MM.1S (cell line): ENCODE data around the gene TOR3A.
A peak's percentile ranks its signal among the peaks of the same experiment; 100 is the strongest.

Experiments used
- DNase-seq: peaks from one replicate; pipeline ENCODE4 v3.0.0-alpha.2; 2015
- H2AFZ ChIP-seq: fragments of 300-600 bp; sonication (generic); 2 replicates; pipeline ENCODE4 v1.6.0; 2016; ENCODE audit warnings: antibody characterized with exemption, low read length
- H3F3A ChIP-seq: fragments of 300-600 bp; sonication (generic); 2 replicates; pipeline ENCODE4 v1.6.1; 2016; ENCODE audit warnings: mild to moderate bottlenecking, antibody characterized with exemption, low read length, moderate library complexity, mixed read lengths; ENCODE audit not compliant: insufficient read depth
- H3K27ac ChIP-seq: fragments of 300-600 bp; sonication (generic); 2 replicates; pipeline ENCODE4 v1.5.1; 2016; ENCODE audit warnings: mild to moderate bottlenecking, low read length
- H3K27me3 ChIP-seq: fragments of 300-600 bp; sonication (generic); replicated peaks from 2 replicates; pipeline ENCODE4 v1.6.0; 2016; ENCODE audit warnings: low read length; ENCODE audit not compliant: insufficient read depth
- H3K36me3 ChIP-seq: fragments of 300-600 bp; sonication (generic); replicated peaks from 2 replicates; pipeline ENCODE4 v1.6.1; 2016; ENCODE audit warnings: mild to moderate bottlenecking, low read length, mixed read lengths; ENCODE audit not compliant: insufficient read depth
- H3K4me1 ChIP-seq: fragments of 300-600 bp; sonication (generic); 2 replicates; pipeline ENCODE4 v1.6.1; 2016; ENCODE audit warnings: low read length, mixed read lengths
- H3K4me2 ChIP-seq: fragments of 300-600 bp; sonication (generic); 2 replicates; pipeline ENCODE4 v1.6.0; 2016; ENCODE audit warnings: low read depth, low read length
- H3K4me3 ChIP-seq: fragments of 300-600 bp; sonication (generic); 2 replicates; pipeline ENCODE4 v1.5.1; 2016; ENCODE audit warnings: low read length, mixed read lengths
- H3K79me2 ChIP-seq: fragments of 300-600 bp; sonication (generic); 2 replicates; pipeline ENCODE4 v1.6.1; 2016; ENCODE audit warnings: mixed run types, low read length, mixed read lengths
- H3K9ac ChIP-seq: fragments of 300-600 bp; sonication (generic); 2 replicates; pipeline ENCODE4 v1.6.1; 2016; ENCODE audit warnings: low read length, mixed read lengths
- H3K9me2 ChIP-seq: fragments of 300-600 bp; sonication (generic); replicated peaks from 2 replicates; pipeline ENCODE4 v1.6.1; 2016; ENCODE audit warnings: mild to moderate bottlenecking, low read length, mixed read lengths; ENCODE audit not compliant: insufficient read depth
- H3K9me3 ChIP-seq: fragments of 300-600 bp; sonication (generic); replicated peaks from 2 replicates; pipeline ENCODE4 v1.6.1; 2016; ENCODE audit warnings: mild to moderate bottlenecking, low read length, mixed read lengths; ENCODE audit not compliant: insufficient read depth
- H4K20me1 ChIP-seq: fragments of 300-600 bp; sonication (generic); 2 replicates; pipeline ENCODE4 v1.6.1; 2016; ENCODE audit warnings: mild to moderate bottlenecking, low read length, moderate library complexity, mixed read lengths; ENCODE audit not compliant: insufficient read depth
- CTCF ChIP-seq: fragments of 300-600 bp; sonication (generic); IDR thresholded peaks from 2 replicates; pipeline ENCODE4 v1.5.1; 2016; ENCODE audit warnings: antibody characterized with exemption, low read length, mixed read lengths
- EZH2 ChIP-seq: fragments of 300-600 bp; sonication (generic); optimal IDR thresholded peaks from 2 replicates; pipeline ENCODE3; 2017; ENCODE audit warnings: low read depth, mild to moderate bottlenecking, antibody characterized with exemption, low read length, mixed read lengths
- EZH2phosphoT487 ChIP-seq: fragments of 300-600 bp; sonication (generic); IDR thresholded peaks from 2 replicates; pipeline ENCODE4 v1.6.1; 2018; ENCODE audit warnings: antibody characterized with exemption, low read length

Gene TOR3A

GRCh38 chr1:179082333-179082998 is 596 bp downstream of the TOR3A start:
- no peak for TF ChIP-seq EZH2
- peak; percentile 7; the same call in 1 of the 2 replicates for TF ChIP-seq CTCF
- H3K4me2 ChIP-seq: peak overlapping the region; percentile 99
- peak overlapping the region; percentile 32 for H2AFZ ChIP-seq
- H3K79me2 ChIP-seq: peaks cover 58% of the 10 kb centered on the region
- peak overlapping the region; percentile 99 for H3K9ac ChIP-seq
- DNase-seq: peak; percentile 50
- no peaks in the 10 kb centered on the region for H4K20me1 ChIP-seq
- peaks cover 45% of the 10 kb centered on the region for H3F3A ChIP-seq
- peak overlapping the region; percentile 93 for H3K27ac ChIP-seq
- peaks cover 22% of the 10 kb centered on the region for H3K36me3 ChIP-seq
- no peaks in the 10 kb centered on the region for H3K9me3 ChIP-seq
- peaks cover 44% of the 10 kb centered on the region for H3K4me1 ChIP-seq
- H3K9me2 ChIP-seq: no peaks in the 10 kb centered on the region
- H3K27me3 ChIP-seq: no peaks in the 10 kb centered on the region
- peak overlapping the region; percentile 99 for H3K4me3 ChIP-seq

- peak overlapping the region; percentile 99 for H3K9ac ChIP-seq
- peaks cover 50% of the 10 kb centered on the region for H3F3A ChIP-seq
- no peaks in the 10 kb centered on the region for H3K9me3 ChIP-seq
- H2AFZ ChIP-seq: peak overlapping the region; percentile 20; the same call in 1 of the 2 replicates
- TF ChIP-seq CTCF (no peak), EZH2phosphoT487 (no peak), EZH2 (no peak)
- no peaks in the 10 kb centered on the region for H3K9me2 ChIP-seq
- no peaks in the 10 kb centered on the region for H3K27me3 ChIP-seq
- H3K4me1 ChIP-seq: peaks cover 49% of the 10 kb centered on the region
- peaks cover 27% of the 10 kb centered on the region for H3K36me3 ChIP-seq
- H3K79me2 ChIP-seq: peaks cover 63% of the 10 kb centered on the region
- peak overlapping the region; percentile 93 for H3K27ac ChIP-seq
- no peaks in the 10 kb centered on the region for H4K20me1 ChIP-seq
- DNase-seq: peak; percentile 52
- H3K4me2 ChIP-seq: peak overlapping the region; percentile 99
- peak overlapping the region; percentile 99 for H3K4me3 ChIP-seq
Observed at GRCh38 chr1:179082999-179083335, 1.1 kb downstream of the TOR3A start.

- H4K20me1 ChIP-seq: no peaks in the 10 kb centered on the region
- no peaks in the 10 kb centered on the region for H3K9me3 ChIP-seq
- peak overlapping the region; percentile 93 for H3K27ac ChIP-seq
- peaks cover 29% of the 10 kb centered on the region for H3K36me3 ChIP-seq
- no peak overlapping the region for H2AFZ ChIP-seq
- DNase-seq: peak; percentile 90
- no peaks in the 10 kb centered on the region for H3K9me2 ChIP-seq
- H3K4me3 ChIP-seq: peak overlapping the region; percentile 99
- peaks cover 55% of the 10 kb centered on the region for H3F3A ChIP-seq
- H3K79me2 ChIP-seq: peaks cover 69% of the 10 kb centered on the region
- H3K9ac ChIP-seq: peak overlapping the region; percentile 99; the same call in 1 of the 2 replicates
- TF ChIP-seq EZH2phosphoT487 (no peak), EZH2 (no peak), CTCF (no peak)
- peaks cover 55% of the 10 kb centered on the region for H3K4me1 ChIP-seq
- peak overlapping the region; percentile 99 for H3K4me2 ChIP-seq
- H3K27me3 ChIP-seq: no peaks in the 10 kb centered on the region
Observed at GRCh38 chr1:179083533-179083932, 1.7 kb downstream of the TOR3A start.
